GM12892 (cell line): Measurements from ENCODE around the gene MYOM1.

ENCODE experiments used
- POLR2A ChIP-seq: IDR thresholded peaks from 2 replicates; pipeline ENCODE4 v1.6.1; 2011; ENCODE audit warnings: low read depth, low read length, control low read depth
- TAF1 ChIP-seq: IDR thresholded peaks from 2 replicates; pipeline ENCODE4 v1.6.1; 2011; ENCODE audit warnings: low read depth, mild to moderate bottlenecking, control low read depth, low read length, borderline replicate concordance

DNA sequence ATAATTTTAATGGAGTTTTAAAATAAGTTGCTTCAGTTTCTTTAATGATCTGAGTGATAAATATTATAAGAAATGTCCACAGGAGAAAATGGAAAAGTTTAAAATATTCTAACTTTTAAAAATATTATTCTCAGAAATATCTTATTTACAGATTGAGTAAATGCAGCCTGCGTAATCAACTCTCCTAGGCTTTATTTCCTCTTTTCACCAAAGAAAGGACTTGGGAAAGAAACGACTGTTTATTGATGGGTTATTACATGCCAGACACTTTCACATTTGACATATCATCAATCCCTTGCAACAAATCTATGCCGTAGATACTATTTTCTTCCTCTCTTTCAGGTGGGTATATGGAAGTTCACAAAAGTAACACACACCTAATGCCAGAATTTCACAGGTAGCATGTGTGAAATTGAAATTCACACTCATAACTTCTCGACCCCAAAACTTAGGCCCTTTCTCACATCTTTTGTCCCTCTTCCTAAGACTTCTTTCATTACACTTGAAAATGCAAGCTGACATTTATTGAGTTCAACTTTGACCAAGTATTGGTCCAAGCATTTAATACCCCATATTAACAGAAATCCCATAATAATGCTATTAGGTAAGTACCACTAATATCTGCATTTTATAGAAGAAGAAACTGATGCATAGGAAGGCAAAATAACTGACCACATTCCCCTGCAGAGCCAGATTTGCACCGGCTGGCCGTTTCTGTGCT, 49.2 kb downstream of the MYOM1 start:
- TF ChIP-seq TAF1: no peak
- TF ChIP-seq POLR2A: no peak
